HCT116 (cell line): ENCODE results near the gene HS3ST2. TPM values are rescaled to one million over a fixed set of nuclear protein-coding genes. Genes with fewer than 3 reads are reported as not detected.

ENCODE experiments used
- ATAC-seq: fragments of 200-7000 bp; cut with Tn5 transposase; 2 replicates; pipeline ENCODE4 v1.9.1; 2020; ENCODE audit warnings: mild to moderate bottlenecking, moderate library complexity
- BruUV-seq: library from RNA; stranded (reverse); fragments of 400-500 nt; replicated peaks from 2 replicates; lab custom pipeline; 2021; lab: Mats Ljungman, UMichigan
- CTCF ChIA-PET: fragments of 300-600 bp; sonication (Branson Sonifier 250); formaldehyde crosslinking; loops from one replicate; lab custom pipeline; 2021; ENCODE audit warnings: antibody characterized with exemption; lab: Charles Lee
- POLR2A ChIA-PET: fragments of 300-600, 350-600 bp; sonication (Branson Sonifier 250); formaldehyde crosslinking; loops from one replicate; lab custom pipeline; 2021; ENCODE audit warnings: antibody characterized with exemption; lab: Charles Lee
- RAD21 ChIA-PET, 2 experiments: fragments of 300-600 bp; sonication (Branson Sonifier 250); formaldehyde crosslinking; loops; one replicate each; lab custom pipeline; 2023; ENCODE audit warnings: low total read pairs in 2 of 2; ENCODE audit not compliant: uncharacterized antibody in 2 of 2, unreplicated experiment in 2 of 2, low non-redundant PET in 1 of 2; lab: Charles Lee
- DNase-seq: peaks from one replicate; pipeline ENCODE4 v3.0.0-alpha.2; 2010; ENCODE audit warnings: low read depth, low spot score
- H2AFZ ChIP-seq: fragments of 200-600 bp; shearing (Covaris generic), sonication (generic); 2 replicates; pipeline ENCODE4 v1.6.1; 2017; ENCODE audit warnings: low read depth, mixed run types, mixed read lengths, antibody characterized with exemption, low read length; ENCODE audit not compliant: poor library complexity, severe bottlenecking
- H3K27ac ChIP-seq: 2 replicates; pipeline ENCODE4 v1.5.1; 2012; ENCODE audit warnings: low read depth, low read length
- H3K27me3 ChIP-seq: fragments of 200-600 bp; sonication (generic); 2 replicates; pipeline ENCODE4 v1.6.1; 2016; ENCODE audit warnings: mixed run types, low read length, mixed read lengths; ENCODE audit not compliant: insufficient read depth
- H3K36me3 ChIP-seq, 2 experiments: fragments of 200-500 bp in 1 of 2; fragments of 200-600 bp in 1 of 2; sonication (Bioruptor generic) in 1 of 2; sonication (generic) in 1 of 2; 2 replicates each; pipeline versions ENCODE4 v1.5.1 to v1.6.1; 2014 to 2016; ENCODE audit warnings: low read length in 2 of 2, inconsistent platforms in 1 of 2, mixed read lengths in 1 of 2, mixed run types in 1 of 2; ENCODE audit not compliant: insufficient read depth in 2 of 2, control insufficient read depth in 1 of 2
- H3K4me1 ChIP-seq, 2 experiments: fragments of 200-600 bp in 1 of 2; sonication (generic) in 1 of 2; 2 replicates each; pipeline versions ENCODE4 v1.5.1 to v1.6.1; 2012 to 2017; ENCODE audit warnings: low read length in 2 of 2, inconsistent platforms in 1 of 2, mild to moderate bottlenecking in 1 of 2, mixed read lengths in 1 of 2, mixed run types in 1 of 2, moderate library complexity in 1 of 2; ENCODE audit not compliant: insufficient read depth in 2 of 2, control insufficient read depth in 1 of 2
- H3K4me2 ChIP-seq: fragments of 200-600 bp; sonication (generic); 2 replicates; pipeline ENCODE4 v1.6.1; 2017; ENCODE audit warnings: mixed run types, low read length, mixed read lengths
- H3K4me3 ChIP-seq, 2 experiments: fragments of 200-600 bp in 1 of 2; sonication (generic) in 1 of 2; replicated peaks in 1 of 2; 2 replicates each; pipeline ENCODE4 v1.5.1; 2011 to 2016; ENCODE audit warnings: low read length in 2 of 2, control low read depth in 1 of 2, low read depth in 1 of 2, mild to moderate bottlenecking in 1 of 2, mixed read lengths in 1 of 2, mixed run types in 1 of 2
- H3K79me2 ChIP-seq: fragments of 200-600 bp; sonication (generic); 2 replicates; pipeline ENCODE4 v1.6.1; 2017; ENCODE audit warnings: mild to moderate bottlenecking, mixed run types, low read length, moderate library complexity, mixed read lengths; ENCODE audit not compliant: insufficient read depth
- H3K9ac ChIP-seq: fragments of 200-600 bp; sonication (generic); 2 replicates; pipeline ENCODE4 v1.6.1; 2016; ENCODE audit warnings: low read length, mixed read lengths
- H3K9me2 ChIP-seq: fragments of 200-600 bp; sonication (generic), shearing (Covaris generic); 2 replicates; pipeline ENCODE4 v1.6.1; 2017; ENCODE audit warnings: mixed run types, mild to moderate bottlenecking, moderate library complexity; ENCODE audit not compliant: insufficient read depth
- H3K9me3 ChIP-seq, 2 experiments: fragments of 200-500 bp in 1 of 2; fragments of 200-600 bp in 1 of 2; sonication (Bioruptor generic) in 1 of 2; sonication (generic) in 1 of 2; 2 replicates each; pipeline ENCODE4 v1.6.1; 2014 to 2017; ENCODE audit warnings: low read length in 2 of 2, mixed read lengths in 2 of 2, inconsistent platforms in 1 of 2, low read depth in 1 of 2, mild to moderate bottlenecking in 1 of 2, mixed run types in 1 of 2, moderate library complexity in 1 of 2; ENCODE audit not compliant: control insufficient read depth in 1 of 2, insufficient read depth in 1 of 2
- H4K20me1 ChIP-seq: fragments of 200-600 bp; sonication (generic), shearing (Covaris generic); 2 replicates; pipeline ENCODE4 v1.6.1; 2017; ENCODE audit warnings: mixed run types, mild to moderate bottlenecking, moderate library complexity; ENCODE audit not compliant: insufficient read depth
- ATF3 ChIP-seq: IDR thresholded peaks from 2 replicates; pipeline ENCODE4 v1.6.1; 2012
- MAX ChIP-seq: IDR thresholded peaks from 2 replicates; pipeline ENCODE4 v1.6.1; 2012
- RAD21 ChIP-seq: IDR thresholded peaks from 2 replicates; pipeline ENCODE4 v1.6.1; 2012; ENCODE audit warnings: low read depth, mild to moderate bottlenecking
- REST ChIP-seq: IDR thresholded peaks from 2 replicates; pipeline ENCODE4 v1.6.1; 2012; ENCODE audit warnings: low read depth
- ZBTB33 ChIP-seq: IDR thresholded peaks from 2 replicates; pipeline ENCODE4 v1.6.1; 2011; ENCODE audit warnings: mild to moderate bottlenecking, low read length, moderate library complexity; ENCODE audit not compliant: insufficient replicate concordance; ENCODE audit errors: extremely low read depth
- ZFX ChIP-seq: fragments of 450-650 bp; IDR thresholded peaks from 2 replicates; pipeline ENCODE4 v1.6.1; 2017
- intact Hi-C: fragments of 100-400 bp; cut with micrococcal nuclease; formaldehyde crosslinking; loops from 2 replicates; pipeline ENCODE4 v1.10.0; 2022
- total RNA-seq: library from RNA; stranded (reverse); gene quantifications from one replicate; pipeline ENCODE4 v1.2.1, GENCODE V29; 2021; ENCODE audit not compliant: unreplicated experiment

Gene HS3ST2
- total RNA-seq, 1 experiment from 2014 or later, result not detected

- H3K27me3 ChIP-seq, result peaks cover 39% of the 10 kb centered on the region; the same call in 1 of the 2 replicates
- no peaks in the 10 kb centered on the region for H3K36me3 ChIP-seq
- POLR2A ChIA-PET, result no interaction called here
- H3K4me2 ChIP-seq, result no peak overlapping the region
- intact Hi-C loops, result no loop called here
- H3K9me3 ChIP-seq, result no peaks in the 10 kb centered on the region
- no peak for ATAC-seq
- H2AFZ ChIP-seq, result no peak overlapping the region
- H3K27ac ChIP-seq, result no peak overlapping the region
- no peaks in the 10 kb centered on the region for H3K79me2 ChIP-seq
- CTCF ChIA-PET, result no interaction called here
- no peak for DNase-seq
- no TSS peak for BruUV-seq
- H3K9me2 ChIP-seq, result no peaks in the 10 kb centered on the region
- H3K9ac ChIP-seq, result no peak overlapping the region
- H3K4me1 ChIP-seq, result no peaks in the 10 kb centered on the region
- no peak overlapping the region for H3K4me3 ChIP-seq
- no peaks in the 10 kb centered on the region for H4K20me1 ChIP-seq
- RAD21 ChIA-PET, result no interaction called here
- TF ChIP-seq RAD21 (no peak), ZFX (no peak), ZBTB33 (no peak), ATF3 (no peak), MAX (no peak), REST (no peak)
Measured at GRCh38 chr16:22775220-22775922, 38.6 kb upstream of the HS3ST2 start.
